GM19193 (cell line): ENCODE results near the gene RIPOR3.

Experiments used
- POLR2A ChIP-seq: IDR thresholded peaks from 4 replicates; pipeline ENCODE4 v1.6.1; 2011; ENCODE audit not compliant: insufficient read depth, insufficient read length; ENCODE audit errors: extremely low read depth

The RIPOR3 gene

GRCh38 chr20:50545126-50545525 lies 146.2 kb downstream of the RIPOR3 start:
- no peak for TF ChIP-seq POLR2A

- no peak for TF ChIP-seq POLR2A
These were observed 148.0 kb downstream of the RIPOR3 start for GRCh38 chr20:50543326-50543725.

GRCh38 chr20:50541606-50542041 lies 149.7 kb downstream of the RIPOR3 start:
- TF ChIP-seq POLR2A, result peak; percentile 27

GRCh38 chr20:50540620-50541605 lies 150.4 kb downstream of the RIPOR3 start:
- peak; percentile 16 for TF ChIP-seq POLR2A

GRCh38 chr20:50538276-50538675 lies 153.1 kb downstream of the RIPOR3 start:
- no peak for TF ChIP-seq POLR2A

GRCh38 chr20:50537546-50538201 lies 153.7 kb downstream of the RIPOR3 start:
- TF ChIP-seq POLR2A, result no peak

- TF ChIP-seq POLR2A, result no peak
These were observed 155.0 kb downstream of the RIPOR3 start for GRCh38 chr20:50536333-50536732.
